NCI-H2227 (cell line): Measurements from ENCODE around the gene RAB3B.
A peak's percentile ranks its signal among the peaks of the same experiment; 100 is the strongest.
"Not testable (repeated sequence)": the region's sequence is repeated elsewhere in the genome, so short reads cannot be mapped to it uniquely, and the experiment has no call there.

Experiments used
- DNase-seq: peaks from one replicate; lab custom pipeline; 2025; ENCODE audit not compliant: unreplicated experiment; lab: John Stamatoyannopoulos, UW

The RAB3B gene

GRCh38 chr1:51922040-51922439 lies 68.5 kb downstream of the RAB3B start:
- DNase-seq, result no peak

- DNase-seq, result no peak
Measured at GRCh38 chr1:51920130-51920529, 70.4 kb downstream of the RAB3B start.

- DNase-seq, result no peak
Measured at GRCh38 chr1:51919684-51920083, 70.8 kb downstream of the RAB3B start.

- no peak for DNase-seq
Measured at GRCh38 chr1:51916587-51917405, 73.7 kb downstream of the RAB3B start.

- peak; percentile 67 for DNase-seq
Measured at GRCh38 chr1:51915951-51916350, 74.5 kb downstream of the RAB3B start.

- no peak for DNase-seq
Measured at GRCh38 chr1:51912881-51913280, 77.6 kb downstream of the RAB3B start.

GRCh38 chr1:51910221-51911000 lies 80.1 kb downstream of the RAB3B start:
- no peak for DNase-seq

GRCh38 chr1:51908499-51908898 lies 82.0 kb downstream of the RAB3B start:
- DNase-seq, result no peak

- no peak for DNase-seq
Measured at GRCh38 chr1:51907079-51907702, 83.3 kb downstream of the RAB3B start.

- no peak for DNase-seq
Measured at GRCh38 chr1:51906306-51907078, 84.0 kb downstream of the RAB3B start.

- no peak for DNase-seq
Measured at GRCh38 chr1:51902456-51902855, 88.0 kb downstream of the RAB3B start.

- DNase-seq, result no peak
Measured at GRCh38 chr1:51901151-51901550, 89.3 kb downstream of the RAB3B start.

GRCh38 chr1:51899022-51899421 lies 91.5 kb downstream of the RAB3B start:
- no peak for DNase-seq

- DNase-seq, result no peak
Measured at GRCh38 chr1:51898090-51898734, 92.3 kb downstream of the RAB3B start.

GRCh38 chr1:51897699-51898031 lies 92.8 kb downstream of the RAB3B start:
- DNase-seq, result no peak

GRCh38 chr1:51894748-51895147 lies 95.8 kb downstream of the RAB3B start:
- DNase-seq, result not testable (repeated sequence)

- peak; percentile 100 for DNase-seq
Measured at GRCh38 chr1:51878616-51879336, 111.7 kb downstream of the RAB3B start, which contains the start of gene NRDC. Gene NRDC (minus strand): TSS chr1:51878727. CDS start chr1:51878615, 112 bp downstream.

GRCh38 chr1:51878308-51878615 lies 112.2 kb downstream of the RAB3B start:
- DNase-seq, result no peak

- DNase-seq, result no peak
Measured at GRCh38 chr1:51877434-51878307, 112.8 kb downstream of the RAB3B start.
